ENCODE measurements around the gene EIF4G2. TPM values are rescaled to one million over a fixed set of nuclear protein-coding genes. Genes with fewer than 3 reads are reported as not detected.
"Not testable (repeated sequence)": the region's sequence is repeated elsewhere in the genome, so short reads cannot be mapped to it uniquely, and the experiment has no call there.

Gene EIF4G2
- total RNA-seq = 824 TPM

DNA sequence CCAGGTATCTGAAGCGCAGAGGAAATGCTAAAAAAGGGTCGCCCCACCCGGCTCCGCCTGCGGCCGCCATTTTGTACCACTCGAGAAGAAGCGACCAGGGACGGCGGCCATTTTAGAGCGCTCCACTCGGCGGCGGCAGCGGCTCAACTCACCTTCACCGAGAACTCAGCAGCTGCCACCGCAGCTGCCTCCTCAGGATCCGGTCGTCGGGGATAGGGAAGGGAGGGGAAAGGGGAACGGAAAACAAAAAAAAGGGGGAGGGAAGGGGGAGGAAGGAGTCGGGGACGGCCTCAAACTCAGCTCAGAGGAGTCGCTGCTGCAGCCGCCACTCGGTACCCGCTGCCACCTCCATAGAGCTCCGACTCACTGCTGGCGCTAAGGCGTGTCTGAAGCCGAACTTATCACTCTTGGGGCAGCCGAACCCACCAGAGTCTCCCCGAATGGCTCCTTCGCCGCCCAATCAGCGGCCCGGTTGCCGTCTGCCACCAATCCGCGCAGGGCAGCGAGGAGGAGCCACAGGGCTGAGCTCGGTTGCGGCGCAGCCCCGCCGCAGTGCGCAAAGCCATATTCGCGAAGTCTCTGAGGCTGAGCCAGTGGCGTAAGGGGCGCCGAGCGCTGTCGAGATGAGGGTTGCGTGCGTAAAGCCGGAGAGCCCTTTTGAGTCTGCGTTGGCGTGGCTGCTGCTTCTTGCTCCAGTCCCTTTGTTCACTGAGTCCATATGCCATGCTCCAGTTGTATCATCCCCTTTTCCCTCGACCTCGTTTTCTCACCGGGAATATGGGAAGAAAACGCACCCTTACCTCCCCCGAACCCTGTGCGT, at the start of gene EIF4G2:
Gene EIF4G2, minus strand, starts transcription at position 374 of the 820 bp plus-strand sequence.
- H3K9me3 ChIP-seq (ENCODE audit: low read depth, low read length) = no peaks in the 10 kb centered on the region
- no peaks in the 10 kb centered on the region for H3K27me3 ChIP-seq (ENCODE audit: insufficient read depth, low read length)
- peaks cover 26% of the 10 kb centered on the region for H3K4me1 ChIP-seq (ENCODE audit: insufficient read depth, low read length)
- peak within 1 kb of the TSS; percentile 98 for H3K4me3 ChIP-seq (ENCODE audit: low read length)

DNA sequence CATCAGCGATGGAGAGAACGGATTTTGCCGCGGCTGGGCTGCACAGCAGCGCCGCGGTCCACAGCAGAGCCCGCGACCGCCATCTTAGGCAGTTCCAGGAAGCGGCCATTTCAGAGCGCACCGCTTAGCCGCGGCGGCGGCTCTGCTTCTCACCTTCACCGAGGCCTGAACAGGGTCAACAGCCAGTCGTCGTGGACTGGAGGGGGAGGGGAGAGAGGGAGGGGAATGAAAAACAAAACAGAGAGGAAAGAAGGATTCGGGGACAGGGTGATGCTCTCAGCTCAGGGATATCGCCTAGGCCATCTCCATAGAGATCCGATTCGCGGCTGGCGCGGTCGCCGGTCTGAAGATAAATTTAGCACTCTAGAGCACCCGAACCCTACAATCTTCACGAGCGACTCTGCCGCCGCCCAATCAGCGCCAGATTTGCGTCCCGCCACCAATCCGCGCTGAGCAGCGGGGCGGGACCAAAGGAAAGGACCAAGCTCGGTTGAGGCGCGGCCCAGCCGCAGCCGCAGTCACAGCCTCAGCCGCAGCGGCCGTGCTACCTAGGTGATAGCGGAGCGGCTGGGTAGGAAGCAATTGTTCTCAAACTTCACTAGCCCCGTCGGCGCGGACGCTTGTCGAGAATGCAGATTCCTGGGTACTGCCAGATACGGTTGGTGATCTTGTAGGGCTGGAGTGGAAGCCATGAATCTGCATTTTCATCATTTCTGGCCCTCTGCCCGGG, 49.1 kb upstream of the EIF4G2 start, which contains the start of gene ZBED5:
Gene ZBED5, minus strand, starts transcription at position 345 of the 730 bp plus-strand sequence. CDS start 3,108 bp downstream, outside the sequence.
- H3K4me3 ChIP-seq (ENCODE audit: low read length) = peak within 1 kb of the TSS; percentile 87
- no peaks in the 10 kb centered on the region for H3K9me3 ChIP-seq (ENCODE audit: low read depth, low read length)
- H3K4me1 ChIP-seq (ENCODE audit: insufficient read depth, low read length) = peaks cover 26% of the 10 kb centered on the region
- H3K27me3 ChIP-seq (ENCODE audit: insufficient read depth, low read length) = no peaks in the 10 kb centered on the region

DNA sequence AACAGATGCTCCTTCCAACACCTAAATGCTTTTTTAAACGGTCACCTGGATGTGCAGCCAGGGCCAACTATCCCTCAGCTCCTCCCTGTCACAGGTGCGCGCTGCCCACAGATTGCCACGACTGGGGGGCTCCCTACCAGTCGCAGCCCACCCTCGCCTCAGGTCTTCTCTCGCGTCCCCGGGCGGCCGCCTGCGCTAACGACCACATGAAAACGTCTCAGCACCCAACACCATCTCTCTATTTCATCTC, 48.7 kb upstream of the EIF4G2 start:
- Histone ChIP-seq H3K27me3 (ENCODE audit: insufficient read depth, low read length) (no peaks in the 10 kb centered on the region), H3K4me3 (ENCODE audit: low read length) (peak overlapping the region; percentile 87), H3K9me3 (ENCODE audit: low read depth, low read length) (no peaks in the 10 kb centered on the region), H3K4me1 (ENCODE audit: insufficient read depth, low read length) (peaks cover 26% of the 10 kb centered on the region)

DNA sequence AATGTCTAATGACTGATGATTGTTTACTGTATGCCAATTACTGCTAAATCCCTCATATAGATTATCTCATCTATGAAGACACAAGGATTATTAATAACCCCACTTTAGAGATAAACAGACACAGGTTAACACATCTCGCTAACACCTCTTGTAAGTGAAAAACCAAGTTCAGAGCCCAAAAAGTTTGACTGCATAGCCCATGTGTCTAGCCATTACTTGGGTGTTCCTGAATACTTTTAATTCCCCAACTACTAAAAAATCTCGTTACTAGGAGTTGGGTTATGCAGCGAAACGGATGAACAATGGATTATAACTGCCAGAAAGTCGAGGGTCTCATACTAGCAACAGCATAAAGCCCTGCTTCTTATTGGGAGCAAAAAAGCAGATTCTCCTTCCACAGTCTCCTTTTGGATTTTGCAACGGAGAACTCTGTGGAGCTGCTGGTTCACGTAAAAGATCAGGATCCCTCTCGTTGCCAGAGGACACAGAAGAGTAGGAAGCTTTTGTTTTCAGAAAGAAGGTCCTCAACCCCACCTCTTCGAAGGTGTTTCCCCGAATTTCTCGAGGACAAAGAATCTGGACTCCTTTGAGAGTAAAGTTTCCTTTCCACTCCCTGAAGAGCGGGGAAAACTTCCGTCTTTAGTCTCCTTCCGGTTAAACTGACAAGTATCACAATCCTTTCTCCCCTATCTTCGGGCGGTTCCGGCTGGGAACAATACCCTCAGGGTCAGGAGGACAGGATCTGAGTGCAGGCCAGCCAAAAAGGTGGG, 48.1 kb upstream of the EIF4G2 start:
- H3K4me3 ChIP-seq (ENCODE audit: low read length) = peak overlapping the region; percentile 87
- H3K9me3 ChIP-seq (ENCODE audit: low read depth, low read length) = no peaks in the 10 kb centered on the region
- peaks cover 26% of the 10 kb centered on the region for H3K4me1 ChIP-seq (ENCODE audit: insufficient read depth, low read length)
- no peaks in the 10 kb centered on the region for H3K27me3 ChIP-seq (ENCODE audit: insufficient read depth, low read length)

GRCh38 chr11:10855295-10855694, 46.6 kb upstream of the EIF4G2 start:
- Histone ChIP-seq H3K27me3 (ENCODE audit: insufficient read depth, low read length) (no peaks in the 10 kb centered on the region), H3K4me3 (ENCODE audit: low read length) (no peak overlapping the region), H3K4me1 (ENCODE audit: insufficient read depth, low read length) (peaks cover 26% of the 10 kb centered on the region), H3K9me3 (ENCODE audit: low read depth, low read length) (no peaks in the 10 kb centered on the region)

DNA sequence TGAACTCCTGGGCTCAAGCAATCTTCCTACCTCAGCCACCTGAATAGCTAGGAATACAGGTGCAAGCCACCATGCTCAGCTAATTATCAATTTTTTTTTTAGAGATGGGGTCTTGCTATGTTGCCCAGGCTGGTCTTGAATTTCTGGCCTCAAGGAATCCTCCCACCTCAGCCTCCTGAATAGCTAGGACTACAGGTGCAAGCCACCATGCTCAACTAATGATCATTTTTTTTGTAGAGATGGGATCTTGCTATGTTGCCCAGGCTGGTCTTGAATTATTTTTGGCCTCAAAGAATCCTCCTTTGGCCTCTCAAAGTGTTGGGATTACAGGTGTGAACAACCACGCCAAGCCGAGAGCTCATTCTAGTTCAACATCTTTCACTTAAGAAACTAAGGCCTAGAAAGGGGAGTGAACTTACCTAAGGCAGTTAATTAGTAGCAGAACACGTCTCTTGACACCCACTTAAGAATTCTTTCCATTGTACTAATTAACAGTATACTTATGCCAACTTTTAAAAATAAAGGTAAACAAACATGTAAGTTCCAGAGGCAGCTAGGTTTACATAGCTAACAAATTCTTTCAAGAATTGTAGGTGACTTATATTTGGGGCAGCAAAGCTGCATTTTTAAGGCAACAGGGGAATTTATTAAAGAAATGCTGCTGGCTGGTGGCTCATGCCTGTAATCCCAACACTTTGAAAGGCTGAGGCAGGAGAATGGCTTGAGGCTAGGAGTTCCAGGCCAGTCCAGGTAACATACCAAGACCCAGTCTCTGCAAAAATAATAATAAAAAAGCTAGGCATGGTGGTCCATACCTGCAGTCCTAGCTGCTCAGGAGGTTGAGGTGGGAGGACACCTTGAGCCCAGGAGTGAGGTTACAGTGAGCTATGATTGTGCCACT, 39.5 kb upstream of the EIF4G2 start:
- Histone ChIP-seq H3K9me3 (ENCODE audit: low read depth, low read length) (no peaks in the 10 kb centered on the region), H3K4me3 (ENCODE audit: low read length) (no peak overlapping the region), H3K4me1 (ENCODE audit: insufficient read depth, low read length) (no peaks in the 10 kb centered on the region), H3K27me3 (ENCODE audit: insufficient read depth, low read length) (no peaks in the 10 kb centered on the region)

GRCh38 chr11:10846660-10847059, 37.9 kb upstream of the EIF4G2 start:
- Histone ChIP-seq H3K4me1 (ENCODE audit: insufficient read depth, low read length) (no peaks in the 10 kb centered on the region), H3K4me3 (ENCODE audit: low read length) (no peak overlapping the region), H3K9me3 (ENCODE audit: low read depth, low read length) (no peaks in the 10 kb centered on the region), H3K27me3 (ENCODE audit: insufficient read depth, low read length) (no peaks in the 10 kb centered on the region)

- Histone ChIP-seq H3K9me3 (ENCODE audit: low read depth, low read length) (no peaks in the 10 kb centered on the region), H3K4me1 (ENCODE audit: insufficient read depth, low read length) (no peaks in the 10 kb centered on the region)
Measured at GRCh38 chr11:10845589-10845988, 36.9 kb upstream of the EIF4G2 start.

DNA sequence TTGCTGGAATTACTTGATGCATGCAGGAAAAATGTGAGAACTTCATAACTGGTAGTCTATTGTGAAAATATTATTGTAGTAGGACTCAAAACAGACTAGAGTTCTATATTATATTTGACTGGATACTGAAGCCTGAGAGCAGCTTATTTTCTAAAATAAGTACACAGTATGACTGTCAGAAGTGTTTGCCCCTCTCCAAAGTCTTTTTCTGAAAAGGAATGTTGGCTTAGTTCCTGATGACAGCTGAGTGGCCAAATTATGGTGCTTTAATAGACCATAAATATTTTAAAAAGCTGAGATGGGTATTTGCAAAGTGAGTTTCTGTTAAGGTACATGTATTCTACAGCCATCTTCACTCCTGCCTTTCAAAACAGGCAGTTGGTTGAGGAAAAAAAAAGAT, 36.1 kb upstream of the EIF4G2 start:
- no peak overlapping the region for H3K4me3 ChIP-seq (ENCODE audit: low read length)
- no peaks in the 10 kb centered on the region for H3K4me1 ChIP-seq (ENCODE audit: insufficient read depth, low read length)
- no peaks in the 10 kb centered on the region for H3K27me3 ChIP-seq (ENCODE audit: insufficient read depth, low read length)
- no peaks in the 10 kb centered on the region for H3K9me3 ChIP-seq (ENCODE audit: low read depth, low read length)

More at GRCh38 chr11:10845589-10845988, 36.9 kb upstream of the EIF4G2 start:
- Histone ChIP-seq H3K4me3 (ENCODE audit: low read length) (no peak overlapping the region), H3K27me3 (ENCODE audit: insufficient read depth, low read length) (no peaks in the 10 kb centered on the region)

DNA sequence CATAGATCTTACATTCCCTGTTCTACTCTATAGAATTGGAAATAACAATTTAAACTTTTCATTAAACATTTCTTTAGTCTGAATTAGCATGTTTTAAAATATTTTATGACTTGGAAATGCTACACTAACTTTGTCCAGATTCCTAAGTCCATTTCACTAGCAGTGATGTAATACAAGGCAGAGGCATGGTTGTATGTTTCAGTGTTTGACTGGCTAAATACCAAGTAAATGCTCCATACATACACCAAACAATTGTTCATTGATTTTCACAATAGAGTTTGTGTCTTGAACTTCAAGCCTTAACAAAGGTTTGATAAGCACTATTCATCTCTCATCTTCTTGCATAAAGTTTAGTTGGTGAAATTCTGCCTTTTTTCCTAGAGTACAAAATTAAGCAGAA, 35.6 kb upstream of the EIF4G2 start:
- no peaks in the 10 kb centered on the region for H3K4me1 ChIP-seq (ENCODE audit: insufficient read depth, low read length)
- no peaks in the 10 kb centered on the region for H3K9me3 ChIP-seq (ENCODE audit: low read depth, low read length)
- H3K27me3 ChIP-seq (ENCODE audit: insufficient read depth, low read length) = no peaks in the 10 kb centered on the region
- no peak overlapping the region for H3K4me3 ChIP-seq (ENCODE audit: low read length)

DNA sequence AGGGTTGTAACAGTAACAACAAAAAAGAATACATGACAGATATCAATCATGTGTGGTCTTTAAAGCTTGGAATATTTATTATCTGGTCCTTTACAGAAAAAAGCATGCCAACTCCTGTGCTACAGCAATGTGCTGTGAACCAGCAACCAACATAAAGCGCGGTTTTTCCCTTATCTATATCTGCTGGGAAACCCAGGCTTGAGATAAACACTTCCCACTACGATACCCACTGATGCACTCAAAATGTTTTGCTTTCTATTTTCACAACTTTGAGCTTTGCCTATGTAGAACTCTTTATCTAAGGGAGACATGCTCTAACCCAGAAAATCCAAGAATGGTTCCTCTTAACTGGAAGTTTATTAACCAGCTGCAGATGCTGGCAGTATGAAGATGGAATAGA, 30.2 kb upstream of the EIF4G2 start:
- Histone ChIP-seq H3K4me3 (ENCODE audit: low read length) (no peak overlapping the region), H3K9me3 (ENCODE audit: low read depth, low read length) (no peaks in the 10 kb centered on the region), H3K27me3 (ENCODE audit: insufficient read depth, low read length) (no peaks in the 10 kb centered on the region), H3K4me1 (ENCODE audit: insufficient read depth, low read length) (no peaks in the 10 kb centered on the region)

- H3K9me3 ChIP-seq (ENCODE audit: low read depth, low read length) = no peaks in the 10 kb centered on the region
- H3K27me3 ChIP-seq (ENCODE audit: insufficient read depth, low read length) = no peaks in the 10 kb centered on the region
- no peaks in the 10 kb centered on the region for H3K4me1 ChIP-seq (ENCODE audit: insufficient read depth, low read length)
- no peak overlapping the region for H3K4me3 ChIP-seq (ENCODE audit: low read length)
Measured at GRCh38 chr11:10838083-10838482, 29.4 kb upstream of the EIF4G2 start.

DNA sequence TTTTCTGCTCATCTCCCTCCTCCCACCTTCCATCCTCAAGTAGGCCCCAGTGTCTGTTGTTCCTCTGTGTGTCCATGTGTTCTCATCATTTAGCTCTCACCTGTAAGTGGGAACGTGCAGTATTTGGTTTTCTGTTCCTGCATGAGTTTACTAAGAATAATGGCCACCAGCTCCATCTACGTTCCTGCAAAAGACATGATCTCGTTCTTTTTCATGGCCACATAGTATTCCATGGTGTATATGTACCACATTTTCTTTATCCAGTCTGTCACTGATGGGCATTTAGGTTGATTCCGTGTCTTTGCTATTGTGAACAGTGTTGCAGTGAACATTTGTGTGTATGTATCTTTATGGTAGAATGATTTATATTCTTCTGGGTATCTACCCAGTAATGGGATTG, 28.2 kb upstream of the EIF4G2 start:
- H3K9me3 ChIP-seq (ENCODE audit: low read depth, low read length); H3K4me1 ChIP-seq (ENCODE audit: insufficient read depth, low read length); H3K27me3 ChIP-seq (ENCODE audit: insufficient read depth, low read length); H3K4me3 ChIP-seq (ENCODE audit: low read length): not testable (repeated sequence)

- Histone ChIP-seq H3K4me3 (ENCODE audit: low read length) (no peak overlapping the region), H3K4me1 (ENCODE audit: insufficient read depth, low read length) (peaks cover 9% of the 10 kb centered on the region), H3K9me3 (ENCODE audit: low read depth, low read length) (no peaks in the 10 kb centered on the region), H3K27me3 (ENCODE audit: insufficient read depth, low read length) (no peaks in the 10 kb centered on the region)
Measured at GRCh38 chr11:10829139-10829538, 20.4 kb upstream of the EIF4G2 start.

All from mononuclear cell (primary cell).